IPS DF 4.7 (cell line): ENCODE results near the gene PTPRR.

ENCODE experiments used
- DNase-seq: peaks from one replicate; pipeline ENCODE4 v3.0.0-alpha.2; 2013; ENCODE audit warnings: low spot score; ENCODE audit errors: extremely low read depth

The PTPRR gene

DNA sequence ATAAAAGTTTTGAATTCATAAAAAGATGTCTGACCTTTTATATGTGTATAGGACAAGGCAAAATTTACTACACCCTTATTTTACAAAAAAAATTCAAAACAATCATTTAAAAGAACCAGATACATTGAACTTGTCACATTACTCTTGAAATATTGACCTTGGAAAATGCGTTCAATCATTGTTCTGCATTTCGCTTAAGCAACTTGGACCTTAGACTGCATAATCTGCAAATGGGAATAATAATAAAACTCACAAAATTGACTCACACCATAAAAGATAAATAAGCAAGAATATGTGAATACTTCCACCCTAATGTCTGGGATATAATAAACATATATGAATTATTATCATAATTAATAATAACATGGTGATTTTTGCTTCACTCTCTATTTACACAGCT lies 213.9 kb downstream of the PTPRR start:
- DNase-seq, result no peak

DNA sequence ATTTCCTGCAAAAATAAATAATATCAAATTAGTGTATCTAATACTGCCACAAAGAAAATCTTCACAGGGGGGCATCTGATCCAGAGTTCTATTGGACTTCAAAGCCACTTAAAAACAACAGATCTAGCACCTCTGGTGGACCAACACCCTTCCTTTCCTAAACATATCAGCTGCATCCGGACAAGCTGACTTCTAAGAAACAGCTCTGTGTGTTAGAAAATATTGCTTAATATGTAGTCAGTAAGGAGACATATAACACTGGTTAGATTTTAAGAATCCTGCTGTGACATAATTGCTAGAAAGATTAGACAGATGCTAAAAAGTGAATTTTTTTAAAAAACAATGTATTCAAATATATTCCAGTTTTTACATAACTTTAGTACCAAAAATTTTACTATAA lies 222.2 kb downstream of the PTPRR start:
- DNase-seq, result no peak

DNA sequence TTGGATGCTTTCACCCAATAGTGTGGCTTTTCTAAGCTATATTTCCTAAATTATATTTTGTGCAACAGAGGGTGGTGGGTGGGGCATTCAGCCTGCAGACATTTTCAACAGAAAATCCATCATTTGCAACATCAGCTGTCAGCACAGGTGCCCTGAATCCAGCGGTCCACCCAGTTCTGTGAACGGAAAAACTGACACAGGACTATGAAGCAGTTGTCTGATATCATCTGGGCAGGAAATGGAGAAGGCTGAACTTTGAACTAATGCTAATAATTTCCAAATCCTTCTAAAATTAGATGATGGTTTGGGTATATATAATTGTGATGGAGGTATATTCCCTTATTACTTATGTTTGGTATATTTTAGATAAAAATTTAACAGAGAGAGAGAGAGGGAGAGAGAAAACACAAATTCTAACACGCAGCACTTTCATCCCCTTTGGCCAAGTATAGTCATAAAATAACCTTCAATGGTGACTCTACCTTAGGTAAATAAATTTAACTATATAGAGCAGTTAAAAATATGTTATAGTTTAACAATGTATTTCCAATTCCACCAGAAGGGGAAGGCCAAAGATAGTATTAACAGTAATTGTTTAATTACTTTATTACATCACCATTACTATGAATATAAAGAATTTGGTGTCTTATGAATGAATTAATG lies 225.0 kb downstream of the PTPRR start:
- DNase-seq, result no peak

DNA sequence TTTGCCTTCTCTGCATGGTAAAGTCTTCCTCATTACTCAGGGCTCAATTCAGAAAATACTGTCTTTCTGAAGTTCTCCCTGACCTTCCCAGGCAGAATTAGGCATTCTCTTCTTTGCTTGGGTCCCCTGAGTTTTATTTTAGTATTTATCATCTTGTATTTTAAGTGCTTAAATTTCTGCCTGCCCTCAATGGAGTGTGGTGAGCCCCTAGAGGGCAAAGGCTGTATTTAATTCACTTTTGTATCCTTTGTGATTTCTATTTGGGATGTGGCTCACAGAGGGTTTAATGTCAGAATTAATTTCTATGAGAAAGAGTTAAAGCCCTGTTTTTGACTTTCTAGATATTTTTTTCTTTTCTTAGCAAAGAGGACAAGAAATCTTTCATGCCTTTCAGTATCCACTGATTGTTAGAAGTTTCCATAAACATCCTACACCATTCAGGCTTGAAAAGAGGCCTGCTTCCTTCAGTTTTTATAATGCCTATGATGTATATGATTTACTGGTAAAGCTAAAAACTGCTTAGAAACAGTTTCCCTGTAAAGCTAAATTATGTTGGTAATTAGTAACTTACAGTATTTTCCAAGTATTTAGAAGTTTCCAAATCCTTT lies 227.8 kb downstream of the PTPRR start:
- no peak for DNase-seq

DNA sequence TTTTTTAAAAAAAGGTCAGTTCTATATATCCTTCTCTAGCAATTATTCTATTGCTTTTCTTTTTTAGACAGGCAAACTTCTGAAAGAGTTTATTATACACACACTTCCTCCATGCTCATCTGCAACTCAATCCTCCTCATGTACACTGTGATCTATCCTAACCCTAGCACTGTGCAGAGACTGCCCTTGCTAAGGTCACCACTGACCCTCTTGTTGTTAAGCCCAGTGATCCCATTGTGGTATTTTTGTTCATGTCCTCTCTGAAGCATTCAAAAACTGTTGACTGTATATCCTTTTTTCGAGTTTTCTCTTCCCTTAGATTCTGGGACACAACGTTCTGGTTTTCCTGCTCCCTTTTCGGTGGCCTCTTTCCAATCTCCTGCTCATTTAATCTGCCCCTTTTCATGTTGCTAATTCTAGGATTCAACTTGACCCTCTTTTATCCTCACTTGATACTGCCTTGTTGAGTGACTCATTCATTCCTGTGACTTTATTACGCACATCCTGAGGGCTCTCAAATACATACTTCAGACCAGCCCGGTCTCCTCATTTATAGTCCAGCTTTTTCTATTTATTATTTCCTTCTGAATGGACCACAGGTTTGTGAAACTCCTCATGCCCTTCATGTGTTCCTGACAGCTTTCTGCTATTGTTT lies 229.4 kb downstream of the PTPRR start:
- no peak for DNase-seq

DNA sequence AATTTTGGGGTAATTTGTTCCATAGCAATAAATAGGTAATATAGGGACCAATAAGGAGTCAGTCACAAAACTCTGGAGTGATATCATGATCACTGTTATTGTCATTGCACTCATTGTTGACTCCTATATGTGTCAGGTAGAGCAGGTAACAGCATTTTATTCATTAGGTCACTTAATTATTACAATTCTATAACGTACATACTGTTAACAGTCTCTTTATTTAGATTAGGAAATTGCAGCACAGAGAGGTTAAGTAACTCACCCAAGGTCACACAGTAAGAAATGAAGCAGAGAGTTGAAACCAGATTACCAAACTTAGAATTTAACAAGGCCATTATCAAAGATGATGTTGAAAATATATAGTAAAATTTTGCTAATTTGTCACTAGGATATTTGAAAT lies 233.6 kb downstream of the PTPRR start:
- DNase-seq, result no peak

DNA sequence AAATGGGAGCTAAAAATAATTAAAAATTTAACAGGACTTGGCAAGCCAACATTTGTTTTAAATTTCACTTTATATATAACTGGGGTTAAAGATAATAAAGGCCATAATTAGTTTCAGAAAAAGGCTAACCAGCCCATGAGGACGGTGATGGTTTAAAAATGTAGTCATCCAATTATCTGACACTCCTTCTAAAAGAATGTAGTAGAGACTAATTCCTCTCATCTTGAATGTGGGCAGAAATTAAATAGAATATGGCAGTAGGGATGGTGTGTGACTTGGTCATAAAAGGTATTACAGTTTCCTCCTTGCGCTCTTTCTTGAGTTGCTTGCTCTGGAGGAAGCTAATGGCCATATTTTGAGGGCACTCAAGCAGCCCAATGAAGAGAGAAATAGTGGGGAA lies 234.2 kb downstream of the PTPRR start:
- no peak for DNase-seq

DNA sequence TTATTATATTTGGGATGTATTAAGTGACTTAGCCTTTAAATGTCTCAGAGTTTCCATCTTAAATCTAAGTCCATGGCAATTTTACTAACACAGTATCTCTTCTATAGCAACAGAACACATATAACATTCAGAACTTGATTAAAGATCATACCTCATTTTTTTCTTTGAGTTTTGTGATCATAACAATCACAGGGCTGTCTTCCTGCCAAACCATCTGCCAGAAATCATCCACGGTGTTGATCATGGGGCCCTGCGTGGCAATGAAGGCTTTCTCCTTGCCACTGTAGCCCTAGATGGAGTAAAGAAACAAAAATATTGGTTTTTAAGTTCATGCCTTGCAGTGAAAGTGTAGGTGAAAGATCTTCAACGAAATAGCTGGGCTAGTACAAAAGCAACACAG lies 236.6 kb downstream of the PTPRR start:
- DNase-seq, result no peak

DNA sequence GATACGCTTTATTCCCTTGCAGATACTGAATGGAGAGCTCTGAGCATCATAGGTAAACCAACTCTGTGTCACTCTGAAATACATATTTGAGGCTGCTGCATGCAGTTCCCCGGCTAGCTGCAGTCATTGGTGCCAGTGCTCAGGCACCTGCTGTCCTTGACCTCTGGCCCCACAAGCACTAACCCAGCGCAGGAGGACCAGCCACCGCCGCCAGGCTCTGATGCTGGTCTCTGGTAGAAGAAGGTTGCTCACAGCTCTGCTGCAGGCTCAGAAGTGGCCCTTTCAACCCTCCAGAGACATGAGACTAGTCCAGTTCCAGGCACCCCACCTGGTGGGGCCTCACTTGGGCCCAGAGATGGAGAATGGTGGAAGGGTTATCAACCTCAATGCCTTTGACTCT lies 248.8 kb downstream of the PTPRR start:
- DNase-seq, result no peak

DNA sequence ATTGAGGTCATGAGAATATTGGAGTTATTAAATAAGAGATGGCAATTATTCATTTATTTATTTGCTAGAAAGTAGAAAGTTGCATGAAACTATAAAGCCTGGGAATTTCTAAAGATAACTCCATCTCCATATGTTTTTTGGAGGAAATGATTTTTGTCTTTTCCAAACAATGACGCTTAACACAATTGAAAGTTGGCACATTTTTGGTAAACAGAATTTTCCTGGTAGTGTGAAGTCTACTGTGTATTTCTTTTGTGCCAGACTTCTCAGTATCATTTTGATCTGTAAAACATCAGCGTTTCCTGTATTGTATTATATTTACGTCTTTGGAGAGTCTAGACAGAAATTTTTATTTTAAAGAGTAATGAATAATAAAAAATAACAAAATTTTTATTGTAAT lies 249.6 kb downstream of the PTPRR start:
- no peak for DNase-seq

DNA sequence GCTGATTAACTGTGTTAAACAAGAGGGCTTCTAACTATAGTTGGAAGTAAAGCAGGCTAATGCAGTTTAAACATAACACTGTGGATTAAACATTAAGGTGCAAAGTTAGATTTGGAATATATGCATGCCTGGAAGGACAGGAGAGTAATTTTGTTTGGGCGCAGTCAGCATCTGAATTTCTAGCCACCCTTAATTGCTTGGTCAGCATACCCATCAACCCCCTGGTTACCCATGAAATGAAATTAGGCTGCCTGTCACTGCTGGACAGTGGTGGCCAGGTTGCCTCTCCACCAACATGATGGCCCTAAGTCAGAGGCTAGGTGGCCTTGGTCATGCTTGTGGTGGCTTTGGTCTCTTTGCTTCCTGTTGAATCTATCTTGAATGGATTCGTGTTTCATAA lies 253.3 kb downstream of the PTPRR start:
- no peak for DNase-seq

DNA sequence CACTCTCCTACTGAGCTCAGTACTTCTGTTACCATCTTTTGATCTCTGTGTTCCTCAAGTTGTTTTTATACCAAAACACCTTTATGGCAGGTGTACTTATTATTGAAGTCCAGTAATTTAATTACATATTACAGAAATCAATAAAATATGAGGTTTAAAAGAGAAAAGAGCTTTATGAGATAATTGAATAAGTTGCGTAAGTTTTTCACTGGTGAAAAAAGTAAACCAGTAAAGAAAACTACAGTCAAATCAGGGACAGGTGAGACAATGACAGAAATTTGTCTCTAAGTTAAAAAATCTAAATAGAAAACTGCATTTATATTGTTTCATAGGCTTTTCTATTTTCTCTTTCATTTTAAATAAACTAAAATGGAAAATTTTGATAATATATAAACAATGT lies 254.2 kb downstream of the PTPRR start:
- DNase-seq, result no peak

DNA sequence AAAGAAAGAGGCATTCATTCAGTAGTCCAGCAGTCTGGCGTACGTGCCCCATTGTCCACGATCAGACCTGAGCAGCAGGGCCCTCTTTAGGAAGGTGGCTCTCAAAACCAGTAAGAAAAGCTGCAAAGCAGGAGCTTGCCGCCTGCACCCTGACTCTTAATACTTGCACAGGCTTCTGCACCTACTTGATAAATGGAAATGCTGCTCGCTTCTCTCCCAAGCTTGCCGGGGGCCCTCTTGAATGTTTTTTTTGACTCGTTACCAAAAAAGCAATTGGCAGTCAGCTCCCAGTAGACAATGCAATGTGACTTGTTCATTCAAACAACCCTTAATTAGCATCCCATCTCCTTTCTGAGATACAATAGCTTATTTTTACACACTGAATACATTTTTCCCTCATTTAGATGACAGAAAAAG lies 256.1 kb downstream of the PTPRR start:
- no peak for DNase-seq

DNA sequence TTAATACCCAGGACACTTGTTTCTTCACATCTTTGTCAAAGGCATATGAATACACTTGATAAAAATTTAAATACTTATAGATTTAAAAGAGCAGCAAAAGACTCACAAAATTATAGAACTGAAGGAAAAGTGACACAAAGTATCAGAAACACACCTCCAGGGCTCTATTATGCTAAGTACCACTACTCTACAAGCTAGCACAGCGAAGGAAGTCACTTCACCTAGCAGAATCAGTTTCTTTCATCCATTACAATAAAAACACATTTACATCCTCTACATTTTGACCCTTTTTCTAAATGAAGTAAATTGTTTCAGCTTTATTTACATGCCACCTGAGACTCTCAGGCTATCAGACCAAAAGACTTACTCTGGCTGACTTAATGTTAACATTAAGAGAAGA lies 256.7 kb downstream of the PTPRR start:
- DNase-seq, result no peak

DNA sequence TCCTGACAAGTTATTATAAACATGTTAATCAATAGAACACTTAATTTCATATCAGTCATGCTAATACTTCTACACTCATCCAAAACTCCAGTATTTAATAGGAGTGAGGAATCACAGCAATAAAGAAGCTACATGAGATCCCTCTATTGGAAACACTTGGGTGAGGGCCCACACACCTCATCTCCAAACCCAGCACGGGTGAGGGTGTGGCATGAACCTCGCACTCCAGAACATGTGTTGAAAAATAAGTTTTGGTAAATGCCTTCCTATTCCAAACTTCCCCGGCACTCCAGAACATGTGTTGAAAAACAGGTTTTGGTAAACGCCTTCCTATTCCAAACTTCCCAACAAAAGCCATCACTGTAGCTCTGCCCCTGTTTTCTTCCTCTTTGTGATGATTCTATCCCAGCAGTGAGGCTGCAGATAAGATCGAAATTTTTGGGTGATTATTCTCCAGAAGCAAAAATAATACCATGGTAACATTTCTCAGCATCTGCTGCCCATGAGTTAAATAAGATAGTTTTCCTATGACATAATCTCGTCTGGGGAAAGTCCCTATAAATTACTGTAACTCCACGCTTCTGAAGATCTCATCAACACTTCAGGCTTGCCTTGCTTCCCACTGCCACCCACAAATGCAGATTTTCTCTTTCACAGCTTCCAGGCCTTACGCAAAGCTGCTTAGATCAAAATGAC lies 258.9 kb downstream of the PTPRR start:
- no peak for DNase-seq

DNA sequence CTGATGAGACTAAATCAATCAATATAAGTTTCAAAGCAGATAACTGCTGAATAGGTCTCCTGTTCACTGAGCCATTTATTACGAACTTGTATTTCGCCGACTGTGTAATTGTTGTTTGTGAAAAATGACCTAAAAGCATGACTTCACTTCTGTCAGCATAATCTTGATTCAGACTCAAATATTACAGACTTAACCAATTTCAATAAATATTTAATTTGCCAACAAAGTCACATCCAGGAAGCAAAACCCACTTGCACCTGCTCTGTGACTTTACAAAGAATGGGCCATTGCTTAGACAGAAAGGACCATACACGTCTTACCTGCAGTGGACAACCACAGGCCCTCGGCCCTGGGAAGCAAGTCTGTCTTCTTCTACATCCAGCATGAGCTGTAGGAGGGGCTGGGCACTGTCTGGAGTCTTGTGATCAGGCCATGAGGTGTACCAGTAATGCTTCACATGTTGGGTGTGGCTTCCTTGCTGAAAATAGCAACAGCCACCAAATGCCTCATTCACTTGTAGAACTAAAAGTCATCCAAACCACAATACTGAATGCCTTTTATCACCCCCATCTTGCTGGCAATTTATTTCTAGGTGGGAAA lies 259.8 kb downstream of the PTPRR start:
- DNase-seq, result no peak

DNA sequence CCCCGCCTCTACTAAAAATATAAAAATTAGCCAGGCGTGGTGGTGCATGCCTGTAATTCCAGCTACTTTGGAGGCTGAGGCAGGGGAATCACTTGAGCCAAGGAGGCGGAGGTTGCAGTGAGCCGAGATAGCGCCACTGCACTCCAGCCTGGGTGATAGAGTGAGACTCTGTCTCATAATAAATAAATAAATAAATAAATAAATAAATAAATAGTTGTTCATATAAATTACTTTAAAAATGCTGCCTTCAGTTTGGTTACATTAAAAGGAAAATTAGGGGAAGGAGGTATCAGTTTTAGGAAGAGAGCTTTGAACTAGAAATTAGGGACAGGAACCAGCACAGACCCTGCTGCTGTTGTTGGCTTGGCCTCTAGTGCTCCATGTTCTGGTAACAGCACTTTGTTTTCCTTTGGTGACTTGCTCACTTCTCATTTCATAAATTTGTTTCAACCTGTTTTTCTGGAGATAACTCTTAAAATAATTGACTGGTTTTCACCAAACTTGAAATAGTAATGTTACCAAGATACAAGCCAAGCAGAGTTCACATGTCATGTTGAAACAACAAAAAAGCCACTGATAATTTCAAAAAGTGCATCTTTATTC lies 260.4 kb downstream of the PTPRR start:
- no peak for DNase-seq

DNA sequence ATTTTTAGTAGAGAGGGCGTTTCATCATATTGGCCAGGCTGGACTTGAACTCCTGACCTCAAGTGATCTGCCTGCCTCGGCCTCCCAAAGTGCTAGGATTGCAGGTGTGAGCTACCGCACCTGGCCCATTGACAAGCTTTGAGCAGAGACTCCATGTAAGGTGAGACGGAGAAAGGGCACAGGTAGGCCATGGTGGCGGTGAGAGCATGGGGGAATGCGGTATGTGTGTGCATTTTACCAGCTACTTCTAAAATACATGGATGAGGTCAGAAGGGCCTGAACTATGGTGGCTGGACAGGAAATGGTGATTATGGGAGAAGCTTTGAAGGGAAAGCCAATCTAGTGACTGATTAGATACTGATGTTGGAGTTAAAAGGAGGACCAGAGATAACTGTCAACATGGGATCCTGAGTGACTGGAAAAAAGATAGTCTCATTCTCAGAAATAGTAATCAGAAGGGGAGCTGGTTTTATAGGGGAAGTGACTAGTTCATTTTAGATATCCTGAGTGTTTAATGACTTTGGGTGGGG lies 261.4 kb downstream of the PTPRR start:
- DNase-seq, result no peak

DNA sequence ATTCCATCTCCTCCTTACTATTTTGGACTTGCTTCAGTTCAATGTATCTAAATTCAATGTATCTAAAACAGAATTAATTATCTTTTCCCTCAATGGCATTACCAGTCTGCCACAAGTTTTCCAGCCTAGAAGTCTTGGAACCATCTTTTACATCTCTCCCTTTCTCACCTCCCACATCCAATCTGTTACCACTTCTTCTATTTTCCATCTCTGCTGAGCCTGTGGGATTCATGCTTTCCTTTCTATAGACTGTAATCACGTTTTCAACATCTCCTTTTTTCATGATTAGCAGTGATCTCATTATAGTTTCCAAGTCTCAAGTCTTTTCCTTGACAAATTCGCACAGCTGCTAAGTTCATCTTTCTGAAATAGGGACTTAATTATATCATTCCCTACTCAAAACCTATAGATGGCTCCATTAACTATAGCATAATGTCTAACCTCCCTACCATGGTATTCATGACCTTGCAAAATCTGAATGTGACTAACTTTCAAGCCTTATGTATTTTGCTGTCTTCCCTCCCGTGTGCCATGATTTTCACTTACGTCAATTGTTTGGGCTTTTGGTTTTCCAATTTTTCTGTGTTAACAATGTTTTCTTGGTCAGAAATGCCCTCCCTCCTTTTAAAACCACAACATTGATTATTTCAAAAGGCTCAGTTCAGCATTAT lies 262.8 kb downstream of the PTPRR start:
- DNase-seq, result no peak

DNA sequence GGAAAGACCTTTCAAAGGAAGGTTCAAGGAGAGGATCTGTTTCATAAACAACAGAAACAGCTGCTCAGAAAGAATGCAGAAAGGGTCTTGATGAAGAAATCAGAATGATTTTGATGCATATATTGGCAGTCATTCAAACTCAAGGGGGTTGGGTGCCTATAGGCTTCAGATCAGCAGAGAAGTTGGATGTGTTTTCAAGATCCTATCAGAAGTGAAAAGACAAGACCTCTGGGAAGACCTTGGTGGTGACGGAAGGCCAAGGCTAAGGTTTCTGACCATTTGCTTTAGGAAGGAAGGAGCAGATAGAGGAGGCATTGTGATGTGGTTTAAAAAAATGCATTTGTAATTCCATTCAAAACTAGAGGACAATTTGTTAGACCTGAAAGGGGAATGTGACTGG lies 268.1 kb downstream of the PTPRR start:
- no peak for DNase-seq

DNA sequence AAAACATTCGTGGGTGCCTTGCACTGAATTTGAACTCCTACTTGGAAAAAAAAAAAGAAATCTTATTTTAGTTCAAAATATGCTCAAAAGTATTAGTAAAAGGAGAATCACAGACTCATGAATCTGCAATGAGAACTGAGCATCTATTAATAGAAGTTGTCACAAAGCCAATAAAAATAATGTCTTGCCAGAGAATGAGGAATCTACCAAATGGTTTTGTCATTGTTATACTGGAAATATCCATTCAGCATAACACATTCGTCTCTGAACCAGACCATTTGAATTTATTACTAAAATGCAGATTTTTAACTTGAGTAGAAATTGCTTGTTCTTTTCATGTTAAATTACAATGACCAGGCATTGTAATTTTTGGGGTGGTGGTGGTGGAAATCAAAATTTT lies 271.7 kb downstream of the PTPRR start:
- DNase-seq, result no peak
